ENCODE results near the gene ETV5.

DNA sequence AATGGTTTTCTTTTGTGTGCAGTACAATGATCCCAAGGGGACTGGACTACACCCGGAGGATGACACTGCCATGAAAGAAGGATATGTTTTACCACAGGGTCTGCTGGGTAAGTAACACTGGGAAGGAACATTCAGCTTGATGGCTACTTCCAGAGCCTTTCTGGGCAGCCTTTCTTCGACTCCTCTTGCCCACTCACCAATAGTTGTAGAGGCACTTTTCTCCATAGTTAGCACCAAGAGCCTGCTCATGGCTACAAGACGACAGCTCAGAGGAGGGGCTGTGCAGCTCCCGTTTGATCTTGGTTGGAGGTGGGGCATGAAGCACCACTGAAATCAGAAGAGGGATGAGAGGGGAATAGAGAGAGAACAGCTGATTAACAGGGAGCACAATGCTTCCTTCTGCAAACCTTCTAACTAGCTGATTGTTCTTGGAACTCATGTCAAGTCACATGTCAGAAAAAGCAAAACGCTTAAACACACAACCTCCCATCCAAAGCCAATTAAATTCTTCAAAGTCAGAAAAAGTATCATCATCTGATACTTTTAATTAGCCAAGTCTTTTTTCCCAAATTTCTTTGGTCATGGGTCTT lies 27.9 kb downstream of the ETV5 start:
- TF ChIP-seq PATZ1 (CRISPR knock-in tag; IDR thresholded peaks at IDR 0.05; ENCODE audit: borderline replicate concordance), result no peak
- no peak for TF ChIP-seq CSDC2 (CRISPR knock-in tag; IDR thresholded peaks at IDR 0.05)
- no peak for TF ChIP-seq RARB (CRISPR knock-in tag; IDR thresholded peaks at IDR 0.05)
